ENCODE measurements around the gene EPHA10.

The EPHA10 gene

DNA sequence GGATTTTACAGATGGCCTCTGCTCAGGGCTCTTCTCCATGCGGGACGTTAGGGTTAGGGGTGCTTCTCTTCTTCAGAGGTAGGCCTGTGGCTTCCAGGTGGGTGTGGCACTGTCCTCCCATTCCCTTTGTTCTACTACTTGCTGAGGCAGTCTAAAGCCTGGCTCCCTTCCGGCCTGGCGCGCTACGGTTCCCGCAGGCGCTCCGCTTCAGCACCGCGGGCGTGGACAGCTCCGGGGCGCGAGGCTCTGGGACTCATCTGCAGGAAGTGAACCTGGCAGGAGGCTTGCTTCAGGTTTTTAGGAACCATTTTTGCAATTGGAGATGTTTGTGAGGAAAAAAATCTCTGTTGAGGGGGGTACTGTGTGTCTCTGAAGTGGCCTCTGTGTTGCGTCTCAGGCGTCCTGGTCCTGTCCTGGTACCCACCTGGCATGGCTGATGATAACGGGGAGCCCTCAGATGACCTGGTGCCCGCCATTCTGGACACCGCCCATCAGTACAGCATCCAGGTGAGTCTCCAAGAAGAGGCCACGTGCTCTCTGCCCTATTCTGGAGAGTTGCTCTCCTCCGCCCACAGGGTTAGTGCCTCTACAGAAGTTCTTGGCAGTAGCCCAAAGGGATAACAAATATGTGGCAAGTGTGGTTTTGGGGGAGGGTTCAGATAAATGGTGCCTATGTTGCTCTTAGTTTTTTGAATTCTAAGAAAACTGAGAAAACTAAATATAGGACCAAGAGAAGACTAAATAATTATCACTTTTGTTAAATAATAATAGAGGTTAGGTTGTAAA is 30.6 kb upstream of the EPHA10 start:
- no peaks in the 10 kb centered on the region for H3K9me3 ChIP-seq (ENCODE audit: severe bottlenecking)
- no peak for DNase-seq
- no peak overlapping the region for H3K27ac ChIP-seq
- peaks cover 51% of the 10 kb centered on the region for H3K36me3 ChIP-seq
- H3K4me3 ChIP-seq (ENCODE audit: low read depth, low read length) = peak overlapping the region; percentile 70
- no peaks in the 10 kb centered on the region for H3K27me3 ChIP-seq (ENCODE audit: insufficient read depth, low read depth, severe bottlenecking)
- TF ChIP-seq, protein P1, sequence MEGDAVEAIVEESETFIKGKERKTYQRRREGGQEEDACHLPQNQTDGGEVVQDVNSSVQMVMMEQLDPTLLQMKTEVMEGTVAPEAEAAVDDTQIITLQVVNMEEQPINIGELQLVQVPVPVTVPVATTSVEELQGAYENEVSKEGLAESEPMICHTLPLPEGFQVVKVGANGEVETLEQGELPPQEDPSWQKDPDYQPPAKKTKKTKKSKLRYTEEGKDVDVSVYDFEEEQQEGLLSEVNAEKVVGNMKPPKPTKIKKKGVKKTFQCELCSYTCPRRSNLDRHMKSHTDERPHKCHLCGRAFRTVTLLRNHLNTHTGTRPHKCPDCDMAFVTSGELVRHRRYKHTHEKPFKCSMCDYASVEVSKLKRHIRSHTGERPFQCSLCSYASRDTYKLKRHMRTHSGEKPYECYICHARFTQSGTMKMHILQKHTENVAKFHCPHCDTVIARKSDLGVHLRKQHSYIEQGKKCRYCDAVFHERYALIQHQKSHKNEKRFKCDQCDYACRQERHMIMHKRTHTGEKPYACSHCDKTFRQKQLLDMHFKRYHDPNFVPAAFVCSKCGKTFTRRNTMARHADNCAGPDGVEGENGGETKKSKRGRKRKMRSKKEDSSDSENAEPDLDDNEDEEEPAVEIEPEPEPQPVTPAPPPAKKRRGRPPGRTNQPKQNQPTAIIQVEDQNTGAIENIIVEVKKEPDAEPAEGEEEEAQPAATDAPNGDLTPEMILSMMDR (IDR thresholded peaks at IDR 0.05; ENCODE audit: low read depth, low read length) = no peak

DNA sequence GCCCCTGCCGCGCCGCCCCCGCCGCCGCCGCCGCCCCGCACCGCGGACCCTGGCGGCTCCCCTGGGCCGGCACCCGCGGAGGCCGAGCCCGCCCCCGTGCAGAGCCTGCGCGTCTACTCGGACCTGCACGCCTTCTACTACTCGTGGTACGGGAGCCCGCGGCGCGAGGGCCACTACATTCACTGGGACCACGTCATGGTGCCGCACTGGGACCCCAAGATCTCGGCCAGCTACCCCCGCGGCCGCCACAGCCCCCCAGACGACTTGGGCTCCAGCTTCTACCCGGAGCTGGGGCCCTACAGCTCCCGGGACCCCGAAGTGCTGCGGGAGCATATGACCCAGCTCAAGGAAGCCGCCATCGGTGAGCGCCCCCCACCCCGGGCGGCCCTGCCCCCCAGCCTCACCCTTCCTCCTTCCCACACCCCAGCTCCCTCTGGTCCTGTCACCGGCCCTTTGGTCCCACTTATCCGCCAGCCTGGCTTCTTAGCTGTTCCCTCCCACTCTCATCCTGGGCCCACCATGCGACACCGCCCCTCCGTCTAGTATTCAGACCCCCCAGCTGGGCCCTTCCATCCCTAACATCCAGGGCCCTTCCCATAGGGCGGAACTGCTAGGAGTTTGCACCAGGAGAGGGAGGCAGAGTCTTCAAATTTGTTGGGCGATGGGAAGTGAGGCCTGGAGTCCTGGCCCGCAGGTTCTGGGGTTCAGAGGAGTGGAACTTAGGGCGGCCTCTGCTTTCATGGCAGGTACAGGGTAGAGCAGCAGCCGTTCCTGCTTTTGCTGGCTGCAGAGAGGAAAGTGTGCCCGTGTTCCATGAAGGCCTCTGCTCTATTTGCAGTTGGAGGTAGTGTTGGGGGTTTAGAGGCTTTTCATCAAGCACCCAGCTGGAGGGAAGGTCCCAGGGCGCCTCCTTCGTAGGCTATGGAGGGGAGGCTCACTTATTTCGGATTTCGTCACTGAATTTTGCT is 29.7 kb upstream of the EPHA10 start:
- Histone ChIP-seq H3K27me3 (ENCODE audit: insufficient read depth, low read depth, severe bottlenecking) (no peaks in the 10 kb centered on the region), H3K27ac (peak overlapping the region; percentile 97), H3K4me3 (ENCODE audit: low read depth, low read length) (peak overlapping the region; percentile 70), H3K36me3 (peaks cover 43% of the 10 kb centered on the region), H3K9me3 (ENCODE audit: severe bottlenecking) (no peaks in the 10 kb centered on the region)
- TF ChIP-seq, protein P1 (IDR thresholded peaks at IDR 0.05; ENCODE audit: low read depth, low read length) = 0 out of 2 replicates have a peak, but pooled peaks have one; percentile 17
- DNase-seq = no peak

DNA sequence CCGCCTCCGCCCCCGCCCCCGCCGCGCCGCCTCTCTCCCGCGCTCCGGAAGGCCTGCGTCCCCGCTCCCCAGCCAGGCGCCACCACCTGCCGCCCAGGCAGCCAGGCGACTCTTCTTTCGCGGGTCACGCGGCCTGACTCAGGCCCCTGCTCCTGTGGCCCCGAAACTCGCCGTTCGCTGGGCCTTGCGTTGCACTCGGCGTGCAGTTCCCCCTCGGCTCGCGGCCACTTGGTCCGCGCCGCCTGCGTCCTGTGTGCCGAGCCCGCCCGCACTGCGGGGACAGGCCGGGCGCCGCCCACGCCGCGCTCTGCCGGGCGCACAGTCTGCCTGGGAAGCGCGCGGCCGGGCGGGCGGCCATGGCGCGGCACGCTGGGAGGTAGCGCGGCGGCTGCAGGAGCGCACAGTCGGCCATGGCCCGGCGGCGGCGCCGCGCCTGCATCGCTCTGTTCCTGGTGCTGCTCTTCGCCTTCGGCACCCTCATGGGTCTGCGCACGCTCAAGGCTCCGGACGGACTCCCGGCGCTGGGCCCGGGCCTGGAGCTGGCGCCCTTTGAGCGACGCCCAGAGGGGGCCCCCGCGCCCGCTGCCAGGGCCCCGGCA is 29.0 kb upstream of the EPHA10 start, which contains the start of gene MANEAL:
Gene MANEAL (plus strand): TSS at position 75 of the 599 bp plus-strand sequence. CDS start 336 bp downstream, at position 411.
- Histone ChIP-seq H3K27me3 (ENCODE audit: insufficient read depth, low read depth, severe bottlenecking) (no peaks in the 10 kb centered on the region), H3K27ac (peak within 1 kb of the TSS; percentile 97), H3K4me3 (ENCODE audit: low read depth, low read length) (peak within 1 kb of the TSS; percentile 70), H3K9me3 (ENCODE audit: severe bottlenecking) (no peaks in the 10 kb centered on the region), H3K36me3 (peaks cover 35% of the 10 kb centered on the region)
- peak; percentile 71 for DNase-seq
- TF ChIP-seq, protein P1 (IDR thresholded peaks at IDR 0.05; ENCODE audit: low read depth, low read length) = no peak

DNA sequence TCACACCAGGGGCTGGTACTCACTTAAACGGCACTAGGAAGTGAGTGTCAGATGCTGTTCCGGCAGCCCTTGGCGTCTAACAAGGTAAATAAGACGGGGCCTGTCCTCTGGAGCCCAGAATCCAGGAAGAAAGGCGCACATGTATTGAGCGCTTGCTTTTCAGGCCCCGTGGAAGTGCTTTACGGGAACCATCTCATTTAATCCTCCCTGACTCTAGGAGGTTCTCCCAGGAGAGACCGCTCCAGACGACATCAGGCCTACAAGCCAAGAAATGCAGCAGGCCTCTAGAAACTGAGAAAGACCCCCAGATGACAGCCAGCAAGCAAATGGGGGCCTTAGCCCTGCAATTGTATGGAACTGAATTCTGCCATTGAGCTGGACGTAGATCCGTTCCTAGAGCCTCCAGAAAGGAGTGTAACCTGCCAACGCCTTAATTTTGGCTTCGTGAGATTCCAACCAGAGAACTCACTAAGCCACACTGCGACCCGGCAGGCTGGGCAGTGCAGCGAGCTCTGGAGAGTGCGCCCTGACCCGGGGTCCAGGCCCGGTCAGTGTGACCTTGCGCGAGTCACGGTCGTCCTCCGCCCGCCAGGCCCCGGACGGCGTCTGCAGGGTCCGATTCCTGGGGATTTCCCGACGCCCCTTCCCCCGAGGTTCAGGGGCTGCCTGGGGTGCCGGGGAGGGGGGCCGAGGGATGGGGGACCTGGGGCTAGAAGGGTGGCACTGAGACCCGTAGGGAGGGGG is 28.2 kb upstream of the EPHA10 start:
- TF ChIP-seq, protein P1 (IDR thresholded peaks at IDR 0.05; ENCODE audit: low read depth, low read length) = no peak
- peak overlapping the region; percentile 70 for H3K4me3 ChIP-seq (ENCODE audit: low read depth, low read length)

DNA sequence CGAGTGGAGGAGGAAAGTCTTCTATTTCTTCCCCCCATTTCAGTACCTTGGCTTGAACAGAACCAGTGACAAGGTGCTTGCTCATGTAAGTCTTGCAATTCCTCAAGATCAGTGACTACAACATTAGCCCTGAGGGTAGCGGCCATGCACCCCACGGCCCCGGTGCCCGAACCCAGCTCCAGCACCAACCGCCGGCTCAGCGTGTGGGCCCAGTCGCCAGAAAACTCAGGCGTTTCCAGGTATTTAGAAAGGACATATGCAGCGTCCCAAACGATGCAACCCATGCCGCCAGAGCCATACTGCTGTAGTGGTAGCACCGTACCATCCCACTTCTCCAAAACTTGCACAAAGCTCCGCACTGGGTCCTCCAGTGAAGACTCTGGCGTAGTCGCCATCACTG is 17.6 kb upstream of the EPHA10 start:
- no peak for DNase-seq
- Histone ChIP-seq H3K36me3 (no peaks in the 10 kb centered on the region), H3K4me3 (ENCODE audit: low read depth, low read length) (no peak overlapping the region), H3K9me3 (ENCODE audit: severe bottlenecking) (no peaks in the 10 kb centered on the region), H3K27ac (no peak overlapping the region), H3K27me3 (ENCODE audit: insufficient read depth, low read depth, severe bottlenecking) (no peaks in the 10 kb centered on the region)
- TF ChIP-seq, protein P1 (IDR thresholded peaks at IDR 0.05; ENCODE audit: low read depth, low read length) = no peak

More for the DNA sequence above, 28.2 kb upstream of the EPHA10 start:
- H3K36me3 ChIP-seq = peaks cover 27% of the 10 kb centered on the region
- no peaks in the 10 kb centered on the region for H3K9me3 ChIP-seq (ENCODE audit: severe bottlenecking)
- H3K27ac ChIP-seq = peak overlapping the region; percentile 97
- no peaks in the 10 kb centered on the region for H3K27me3 ChIP-seq (ENCODE audit: insufficient read depth, low read depth, severe bottlenecking)
- DNase-seq = no peak
